Gastrocnemius medialis (tissue), 4 donors: Measurements from ENCODE around the gene PRKCZ. TPM values are rescaled to one million over a fixed set of nuclear protein-coding genes. Genes with fewer than 3 reads are reported as not detected.

Experiments
- ATAC-seq, 2 donors: fragments of 150-250 bp; one replicate each; pipeline ENCODE4 v1.9.1; 2016
- DNase-seq, 2 donors: peaks; one replicate each; pipeline ENCODE4 v3.0.0-alpha.2; 2019
- H3K27ac ChIP-seq, 4 donors: fragments of 200-600 bp; sonication (generic); 1 replicate in 1 of 4; 2 replicates in 3 of 4; pipeline ENCODE4 v1.5.1; 2016 to 2018; ENCODE audit warnings: mild to moderate bottlenecking in 2 of 4, moderate library complexity in 1 of 4
- H3K27me3 ChIP-seq, 3 donors: fragments of 200-600 bp; sonication (generic) in 2 of 3; 1 replicate in 1 of 3; 2 replicates in 2 of 3; pipeline versions ENCODE4 v1.5.1 to v1.6.0; 2016 to 2019; ENCODE audit warnings: mild to moderate bottlenecking in 1 of 3, moderate library complexity in 1 of 3
- H3K36me3 ChIP-seq, 2 donors: fragments of 200-600 bp; sonication (generic) in 1 of 2; one replicate each; pipeline ENCODE4 v1.5.1; 2017 to 2018
- H3K4me1 ChIP-seq, 2 donors: fragments of 200-600 bp; sonication (generic) in 1 of 2; one replicate each; pipeline ENCODE4 v1.5.1; 2016 to 2017; ENCODE audit warnings: mild to moderate bottlenecking in 2 of 2
- H3K4me3 ChIP-seq, 4 donors: fragments of 200-600 bp; sonication (generic) in 3 of 4; 1 replicate in 1 of 4; 2 replicates in 3 of 4; pipeline ENCODE4 v1.5.1; 2016 to 2019; ENCODE audit warnings: mild to moderate bottlenecking in 2 of 4
- H3K9me3 ChIP-seq, 3 donors: fragments of 200-600 bp; sonication (generic) in 2 of 3; 1 replicate in 1 of 3; 2 replicates in 2 of 3; pipeline ENCODE4 v1.5.1; 2016 to 2019
- CTCF ChIP-seq, 5 experiments: fragments of 450-650 bp in 3 of 5; fragments of 200-600 bp in 2 of 5; sonication (generic) in 2 of 5; IDR thresholded peaks in 4 of 5; conservative IDR thresholded peaks in 1 of 5; 1 replicate in 4 of 5; 2 replicates in 1 of 5; pipeline ENCODE4 v1.5.1; 2016 to 2019; ENCODE audit warnings: antibody characterized with exemption in 5 of 5, mild to moderate bottlenecking in 3 of 5, moderate library complexity in 3 of 5
- POLR2A ChIP-seq, 2 donors: fragments of 450-650 bp; IDR thresholded peaks; one replicate each; pipeline ENCODE4 v1.6.1; 2017; ENCODE audit warnings: antibody characterized with exemption in 2 of 2, mild to moderate bottlenecking in 2 of 2, moderate library complexity in 2 of 2
- in situ Hi-C, 4 donors: fragments of 200-750 bp; cut with MboI; loops; one replicate each; pipeline versions ENCODE4 v1.15.0 to v1.8.0; 2017; ENCODE audit warnings: low sequenced_read_pairs in 4 of 4
- intact Hi-C: fragments of 100-400 bp; cut with DNase I; formaldehyde crosslinking; loops from one replicate; pipeline ENCODE4 v1.15.1; 2023; ENCODE audit warnings: low total_unique reads
- total RNA-seq, 4 donors: library from RNA; depleted of rRNA; stranded (reverse); fragments of >200 nt; gene quantifications; one replicate each; pipeline versions ENCODE4 v1.1.0 to v1.2.3, GENCODE V29; 2016

The PRKCZ gene
- total RNA-seq, 4 donors from 2014 or later, result 0.16 to 0.87 TPM; not detected in 2

- Histone ChIP-seq H3K27ac (no peak overlapping the region), H3K27me3 (no peaks in the 10 kb centered on the region), H3K4me3 (no peak overlapping the region), H3K9me3 (no peaks in the 10 kb centered on the region), H3K36me3 (no peaks in the 10 kb centered on the region), H3K4me1 (no peaks in the 10 kb centered on the region)
- intact Hi-C loops, result no loop called here
- in situ Hi-C loops, result no loop called here
- ATAC-seq (no peak), DNase-seq (no peak)
- TF ChIP-seq CTCF (IDR thresholded peaks at IDR 0.05 in 4 of 5, conservative IDR thresholded peaks at IDR 0.05 in 1 of 5), result no peak
- no peak for TF ChIP-seq POLR2A (IDR thresholded peaks at IDR 0.05)
Measured at GRCh38 chr1:2154022-2154421, 103.8 kb downstream of the PRKCZ start.

GRCh38 chr1:2155147-2155598 is 105.0 kb downstream of the PRKCZ start:
- Histone ChIP-seq H3K27ac (no peak overlapping the region), H3K36me3 (no peaks in the 10 kb centered on the region), H3K4me1 (no peaks in the 10 kb centered on the region), H3K27me3 (peaks cover 0 to 5% (median 0%) of the 10 kb centered on the region in 3 donors), H3K9me3 (no peaks in the 10 kb centered on the region), H3K4me3 (no peak overlapping the region)
- TF ChIP-seq CTCF (IDR thresholded peaks at IDR 0.05 in 4 of 5, conservative IDR thresholded peaks at IDR 0.05 in 1 of 5) (no peak), POLR2A (IDR thresholded peaks at IDR 0.05) (no peak)
- ATAC-seq, result no peak
- in situ Hi-C loops, result no loop called here
- DNase-seq, result no peak
- intact Hi-C loops, result no loop called here

GRCh38 chr1:2155788-2156187 is 105.6 kb downstream of the PRKCZ start:
- H3K4me1 ChIP-seq, result no peaks in the 10 kb centered on the region
- in situ Hi-C loops, result no loop called here
- intact Hi-C loops, result no loop called here
- no peaks in the 10 kb centered on the region for H3K36me3 ChIP-seq
- no peak for DNase-seq
- ATAC-seq, result peak in 1 of 2 donors; percentile 39
- no peaks in the 10 kb centered on the region for H3K9me3 ChIP-seq
- no peak for TF ChIP-seq CTCF (IDR thresholded peaks at IDR 0.05 in 4 of 5, conservative IDR thresholded peaks at IDR 0.05 in 1 of 5)
- TF ChIP-seq POLR2A (IDR thresholded peaks at IDR 0.05), result no peak
- no peak overlapping the region for H3K4me3 ChIP-seq
- no peak overlapping the region for H3K27ac ChIP-seq
- peaks cover 0 to 5% (median 0%) of the 10 kb centered on the region in 3 donors for H3K27me3 ChIP-seq

- TF ChIP-seq POLR2A (IDR thresholded peaks at IDR 0.05), result no peak
- TF ChIP-seq CTCF (IDR thresholded peaks at IDR 0.05 in 4 of 5, conservative IDR thresholded peaks at IDR 0.05 in 1 of 5), result no peak
- Histone ChIP-seq H3K4me1 (no peaks in the 10 kb centered on the region), H3K36me3 (no peaks in the 10 kb centered on the region), H3K27me3 (peaks cover 0 to 5% (median 0%) of the 10 kb centered on the region in 3 donors), H3K4me3 (no peak overlapping the region), H3K9me3 (no peaks in the 10 kb centered on the region), H3K27ac (no peak overlapping the region)
- in situ Hi-C loops (no loop called here), intact Hi-C loops (no loop called here)
- ATAC-seq, result no peak
- no peak for DNase-seq
Measured at GRCh38 chr1:2156866-2157265, 106.7 kb downstream of the PRKCZ start.

GRCh38 chr1:2157856-2158255 is 107.6 kb downstream of the PRKCZ start:
- no peaks in the 10 kb centered on the region for H3K9me3 ChIP-seq
- H3K4me1 ChIP-seq, result no peaks in the 10 kb centered on the region
- in situ Hi-C loops, result no loop called here
- peaks cover 0 to 5% (median 0%) of the 10 kb centered on the region in 3 donors for H3K27me3 ChIP-seq
- no peaks in the 10 kb centered on the region for H3K36me3 ChIP-seq
- ATAC-seq (no peak), DNase-seq (no peak)
- intact Hi-C loops, result no loop called here
- no peak overlapping the region for H3K27ac ChIP-seq
- TF ChIP-seq CTCF (IDR thresholded peaks at IDR 0.05 in 4 of 5, conservative IDR thresholded peaks at IDR 0.05 in 1 of 5) (no peak), POLR2A (IDR thresholded peaks at IDR 0.05) (no peak)
- no peak overlapping the region for H3K4me3 ChIP-seq
